Epithelial cell of proximal tubule (primary cell): ENCODE results near the gene PADI3. TPM values are rescaled to one million over a fixed set of nuclear protein-coding genes. Genes with fewer than 3 reads are reported as not detected.

Source experiments
- DNase-seq: peaks from one replicate; pipeline ENCODE4 v3.0.0-alpha.2; 2011; ENCODE audit warnings: low read depth
- H3K4me3 ChIP-seq: 2 replicates; pipeline ENCODE4 v1.5.1; 2011; ENCODE audit warnings: low read depth, mild to moderate bottlenecking, low read length
- CTCF ChIP-seq: conservative IDR thresholded peaks from 2 replicates; pipeline ENCODE4 v1.5.1; 2012; ENCODE audit warnings: low read depth, mild to moderate bottlenecking, low read length
- total RNA-seq: library from RNA; depleted of rRNA; stranded (reverse); fragments of >200 nt; gene quantifications from 2 replicates; pipeline ENCODE4 v1.2.3, GENCODE V29; 2015

The PADI3 gene
- total RNA-seq, 1 donor from 2014 or later: not detected

DNA sequence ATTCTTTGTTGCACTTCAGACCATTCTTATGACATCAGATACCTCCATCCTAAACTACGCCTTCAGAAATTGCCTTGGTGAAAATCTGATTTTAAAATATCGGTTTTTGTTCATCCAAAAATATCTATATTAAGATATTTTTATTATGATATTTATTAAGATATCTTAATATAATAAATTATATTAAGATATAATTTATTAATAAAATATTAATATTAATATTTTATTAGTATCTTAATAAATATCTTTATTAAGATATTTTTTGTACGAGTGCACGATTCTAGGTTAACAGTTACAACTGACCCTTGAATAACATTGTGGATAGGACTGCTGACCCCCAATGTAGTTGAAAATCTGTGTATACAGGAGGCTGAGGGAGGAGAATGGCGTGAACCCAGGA lies 80.0 kb downstream of the PADI3 start:
- no peak for TF ChIP-seq CTCF
- H3K4me3 ChIP-seq: no peak overlapping the region
- no peak for DNase-seq

- no peak for TF ChIP-seq CTCF
- H3K4me3 ChIP-seq: no peak overlapping the region
- no peak for DNase-seq
Observed at GRCh38 chr1:17329610-17330009, 80.7 kb downstream of the PADI3 start.

GRCh38 chr1:17330856-17331255 lies 82.0 kb downstream of the PADI3 start:
- DNase-seq: no peak
- TF ChIP-seq CTCF: no peak
- H3K4me3 ChIP-seq: no peak overlapping the region

DNA sequence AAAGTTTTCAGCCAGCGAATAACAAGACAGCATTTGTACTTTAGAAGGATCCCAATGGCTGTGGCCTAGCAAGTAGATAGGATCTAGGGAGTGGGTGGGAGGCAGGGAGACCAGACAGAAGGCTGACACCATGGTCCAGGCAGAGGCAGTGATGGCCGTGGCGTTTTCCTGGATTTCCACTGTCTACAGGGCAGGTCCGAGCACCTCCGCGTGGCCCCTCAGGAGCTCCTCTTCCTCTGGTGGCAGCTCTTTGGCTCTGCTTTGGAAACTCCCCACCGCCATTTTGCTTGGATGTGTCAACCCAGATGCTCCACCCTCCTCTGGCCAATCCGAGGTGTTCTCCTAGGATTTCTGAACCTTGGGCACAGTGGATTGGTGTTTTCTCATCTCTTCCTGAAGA lies 84.2 kb downstream of the PADI3 start:
- TF ChIP-seq CTCF: no peak
- no peak overlapping the region for H3K4me3 ChIP-seq

More for the DNA sequence above, 84.2 kb downstream of the PADI3 start:
- no peak for DNase-seq

Other genes with a start within 250 kb of the PADI3 start
- gene ATP13A2, start 237.2 kb upstream of the PADI3 start, total RNA-seq: 75.7 and 87.8 TPM in 2 replicates
- 118 and 183 TPM in 2 replicates for gene SDHB, start 195.1 kb upstream of the PADI3 start, total RNA-seq
- gene PADI2, start 129.6 kb upstream of the PADI3 start, total RNA-seq: 1.5 and 15.2 TPM in 2 replicates
- 1.1 and 3.4 TPM in 2 replicates for gene PADI1, start 44.0 kb upstream of the PADI3 start, total RNA-seq
- not detected in 2 replicates for gene PADI4, start 59.1 kb downstream of the PADI3 start, total RNA-seq
- gene PADI6, start 123.1 kb downstream of the PADI3 start, total RNA-seq: not detected in 2 replicates
- gene RCC2, start 190.6 kb downstream of the PADI3 start, total RNA-seq: 106 and 135 TPM in 2 replicates